NCI-H526 treated with DMSO at 0.1 percent for 48 hours (cell line): Measurements from ENCODE around the gene GNAZ.
"Not testable (repeated sequence)": the region's sequence is repeated elsewhere in the genome, so short reads cannot be mapped to it uniquely, and the experiment has no call there.

Experiments
- DNase-seq: peaks from one replicate; lab custom pipeline; 2025; lab: John Stamatoyannopoulos, UW

Gene GNAZ

GRCh38 chr22:23070418-23071229 lies at the start of gene GNAZ:
GNAZ (plus strand) TSS chr22:23070519; CDS start chr22:23095696, 25,177 bp downstream.
- DNase-seq = no peak

DNA sequence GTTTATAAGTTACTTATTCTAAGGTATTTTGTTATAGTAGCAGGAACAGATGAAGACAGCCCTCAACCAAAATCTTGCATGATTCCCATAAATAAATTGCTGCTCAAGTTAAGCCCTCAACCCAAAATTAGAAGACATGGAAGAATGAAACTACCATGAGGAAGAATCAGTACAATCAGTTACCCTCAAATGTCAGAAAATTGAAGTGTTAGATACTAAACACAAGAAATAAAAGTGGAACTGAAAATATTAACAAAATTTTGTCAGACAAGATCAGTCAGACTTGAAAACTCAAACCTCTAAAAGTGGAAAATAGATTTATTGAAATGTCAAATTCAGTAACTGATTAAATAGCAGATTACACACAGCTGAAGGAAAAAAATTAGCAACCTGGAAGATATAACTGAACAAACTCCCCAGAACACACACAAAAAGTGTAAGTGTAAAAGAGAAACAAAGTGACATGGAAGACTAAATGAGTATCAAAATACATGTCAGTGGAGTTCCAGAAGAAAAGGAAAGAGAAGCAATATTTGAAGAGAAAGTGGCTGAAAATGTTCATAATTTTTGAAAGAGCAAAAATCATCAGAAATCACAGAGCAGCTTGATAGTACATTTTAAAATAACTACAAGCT lies 49.5 kb upstream of the GNAZ start:
- DNase-seq = no peak

GRCh38 chr22:23021660-23022353 lies 48.5 kb upstream of the GNAZ start:
- DNase-seq = not testable (repeated sequence)

GRCh38 chr22:23023294-23023693 lies 47.0 kb upstream of the GNAZ start:
- no peak for DNase-seq

GRCh38 chr22:23026777-23027176 lies 43.5 kb upstream of the GNAZ start:
- no peak for DNase-seq

GRCh38 chr22:23027849-23028248 lies 42.5 kb upstream of the GNAZ start:
- DNase-seq = not testable (repeated sequence)

GRCh38 chr22:23029521-23030228 lies 40.6 kb upstream of the GNAZ start:
- no peak for DNase-seq

DNA sequence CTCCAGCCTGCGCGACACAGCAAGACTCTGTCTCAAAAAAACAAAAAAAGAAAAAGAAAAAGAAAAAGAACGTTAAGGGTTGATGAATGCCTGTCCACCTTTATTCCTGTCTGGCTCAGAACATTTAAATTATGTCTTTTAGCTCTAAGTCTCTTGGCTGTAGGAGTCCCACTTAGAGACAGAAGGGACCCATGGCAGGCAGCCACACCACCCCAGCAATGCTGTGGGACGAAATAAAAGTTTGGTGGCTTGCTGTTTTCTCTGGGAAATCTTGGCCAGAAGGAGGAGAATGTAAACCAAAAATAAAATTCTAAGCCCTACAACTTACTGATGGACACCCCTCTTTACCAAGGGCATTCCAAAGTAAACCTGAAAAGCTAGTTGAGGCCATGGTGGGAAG lies 38.9 kb upstream of the GNAZ start:
- no peak for DNase-seq

DNA sequence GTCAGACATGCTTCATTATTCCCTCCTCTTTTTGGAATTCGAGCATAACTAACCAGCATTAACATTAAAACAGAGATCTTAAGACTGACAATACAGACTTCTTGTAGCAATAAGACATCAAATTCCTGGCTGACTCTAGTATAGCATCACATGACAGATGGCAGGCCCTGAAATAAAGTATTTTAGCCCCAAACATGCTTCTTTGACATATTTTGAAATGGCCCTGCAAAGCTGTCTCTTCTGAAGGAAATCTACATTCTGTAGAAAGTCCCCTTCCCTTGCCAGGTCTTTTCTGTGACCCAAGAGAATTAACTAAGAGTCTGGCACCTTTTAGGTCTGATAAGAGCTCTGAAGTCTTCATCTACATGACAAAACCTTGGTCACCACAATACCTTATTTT lies 38.5 kb upstream of the GNAZ start:
- no peak for DNase-seq

DNA sequence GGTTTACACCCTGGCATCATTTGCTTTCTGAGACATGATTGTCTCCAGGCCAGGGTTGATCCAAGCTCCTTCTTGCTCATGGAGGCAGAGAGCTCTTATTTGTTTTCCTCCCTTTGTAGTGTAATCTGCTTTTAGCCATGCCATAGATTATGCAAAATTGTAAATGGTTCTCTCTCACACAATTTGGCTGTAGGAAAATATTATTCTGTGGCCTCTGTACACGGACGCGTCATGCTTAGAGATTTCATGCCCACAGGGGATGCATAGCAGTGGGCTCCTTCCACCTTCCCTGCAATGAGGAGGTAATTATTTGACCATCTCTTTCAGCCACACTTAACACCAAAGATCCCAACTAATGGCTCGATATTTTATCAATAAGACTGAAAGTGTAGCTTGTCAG lies 37.7 kb upstream of the GNAZ start:
- peak; percentile 41 for DNase-seq

DNA sequence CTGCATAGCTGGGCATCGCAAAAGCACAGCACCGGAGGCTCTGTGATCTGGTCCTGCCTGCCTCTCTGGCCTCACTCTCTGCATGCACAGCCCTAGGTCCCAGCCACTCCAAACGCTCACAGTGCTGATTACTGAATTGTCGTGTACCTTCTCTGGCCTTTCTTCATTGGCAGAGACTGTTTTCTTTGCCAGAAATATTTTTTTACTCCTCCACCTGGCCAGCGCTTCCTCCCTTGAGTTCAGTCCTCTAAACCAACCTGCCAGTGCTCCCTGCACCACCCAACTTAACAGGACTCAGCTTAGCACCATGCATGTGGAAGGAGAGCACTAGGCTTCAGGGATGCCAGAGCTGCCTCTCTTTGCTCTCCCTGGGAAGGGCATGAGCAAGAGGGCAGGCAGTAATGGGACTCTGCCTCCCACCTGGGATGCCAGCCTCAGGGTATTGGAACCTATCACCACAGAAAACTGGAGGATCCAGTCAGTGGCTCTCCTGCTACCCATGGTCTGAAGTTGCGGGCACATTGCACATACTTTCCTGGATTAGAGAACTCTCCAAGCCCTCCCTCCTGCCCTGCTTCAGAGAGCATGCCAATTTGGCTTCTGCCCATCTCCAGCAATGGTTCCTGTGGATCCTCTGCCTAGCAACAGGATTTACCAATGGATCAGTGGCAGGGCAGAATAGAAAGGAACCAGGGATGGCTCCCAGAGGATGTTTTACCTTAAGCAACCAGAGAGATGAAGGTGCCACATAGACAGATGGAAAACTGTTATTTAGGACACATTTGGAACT lies 37.0 kb upstream of the GNAZ start:
- DNase-seq = no peak

GRCh38 chr22:23034621-23035556 lies 35.4 kb upstream of the GNAZ start:
- peak; percentile 31 for DNase-seq

DNA sequence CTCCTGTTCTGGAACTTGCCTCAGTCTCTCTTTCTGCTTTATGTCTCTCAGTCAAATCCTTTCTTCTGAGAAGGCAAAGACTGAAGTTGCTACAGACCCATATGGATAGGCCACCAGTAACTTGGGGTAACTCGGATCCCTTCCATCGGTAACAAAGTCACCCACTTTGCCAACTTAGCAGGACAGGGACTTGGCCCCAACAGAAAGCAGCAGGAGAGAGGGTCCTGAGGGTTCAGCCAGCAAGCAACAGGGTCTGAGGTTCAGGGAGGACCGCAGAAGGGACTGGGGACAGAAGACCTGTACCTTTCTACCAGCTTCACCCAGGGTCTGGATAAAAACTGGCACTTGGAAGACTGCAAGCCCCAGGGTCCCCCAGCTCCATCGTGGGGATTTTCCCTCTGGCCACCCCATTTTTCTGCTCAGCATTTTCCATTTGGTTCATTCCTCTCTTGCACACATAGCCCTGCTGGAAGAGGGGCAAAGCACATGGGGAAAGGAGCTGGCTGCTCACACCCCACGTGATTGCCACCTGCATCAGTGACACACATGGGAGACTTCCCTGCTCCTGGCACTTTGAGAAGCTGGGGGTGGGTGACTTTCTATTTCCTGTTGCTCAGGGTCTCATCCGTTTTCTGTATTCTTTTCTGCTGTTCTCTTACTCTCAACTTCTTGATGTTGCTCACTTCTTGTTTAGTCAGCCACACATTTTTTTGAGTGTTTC lies 34.6 kb upstream of the GNAZ start:
- DNase-seq = no peak

DNA sequence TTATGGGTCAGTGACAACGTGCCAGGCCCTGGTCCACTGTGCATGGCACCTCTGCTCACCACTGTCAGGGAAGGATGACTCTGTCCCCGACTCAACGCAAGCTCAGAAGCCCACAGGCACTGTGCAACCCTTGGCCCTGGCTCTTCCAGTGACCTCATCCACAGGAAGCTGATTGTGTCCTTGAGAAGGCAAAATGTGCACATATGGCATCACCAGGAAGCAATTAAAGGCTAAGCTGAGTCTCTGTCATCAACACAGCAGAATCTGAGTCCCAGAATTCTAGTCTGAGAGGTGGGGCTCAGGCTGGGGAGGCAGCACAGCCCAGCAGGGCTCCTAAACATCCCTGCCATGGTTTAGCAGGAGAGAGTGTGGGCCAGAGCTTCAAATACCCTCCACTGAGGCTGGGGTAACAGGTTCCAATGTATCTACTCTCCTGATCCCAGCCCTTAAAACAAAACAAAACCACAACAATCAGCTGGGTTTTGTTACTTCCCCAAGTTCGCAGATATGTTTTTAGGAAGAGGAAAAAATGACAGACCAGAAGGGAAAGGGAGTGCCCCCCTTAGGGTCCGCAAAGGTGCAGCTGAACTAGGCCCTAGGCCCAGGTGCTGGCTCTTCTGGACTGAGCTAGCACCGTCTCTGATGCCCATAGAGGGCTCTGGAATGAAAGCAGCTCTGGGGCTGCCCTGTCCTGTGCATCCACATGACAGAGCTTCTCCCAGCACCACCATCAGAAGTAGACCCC lies 33.5 kb upstream of the GNAZ start:
- no peak for DNase-seq

- no peak for DNase-seq
Measured at GRCh38 chr22:23037429-23038333, 32.6 kb upstream of the GNAZ start.

GRCh38 chr22:23038334-23038642 lies 32.0 kb upstream of the GNAZ start:
- no peak for DNase-seq

GRCh38 chr22:23038902-23039301 lies 31.4 kb upstream of the GNAZ start:
- no peak for DNase-seq

DNA sequence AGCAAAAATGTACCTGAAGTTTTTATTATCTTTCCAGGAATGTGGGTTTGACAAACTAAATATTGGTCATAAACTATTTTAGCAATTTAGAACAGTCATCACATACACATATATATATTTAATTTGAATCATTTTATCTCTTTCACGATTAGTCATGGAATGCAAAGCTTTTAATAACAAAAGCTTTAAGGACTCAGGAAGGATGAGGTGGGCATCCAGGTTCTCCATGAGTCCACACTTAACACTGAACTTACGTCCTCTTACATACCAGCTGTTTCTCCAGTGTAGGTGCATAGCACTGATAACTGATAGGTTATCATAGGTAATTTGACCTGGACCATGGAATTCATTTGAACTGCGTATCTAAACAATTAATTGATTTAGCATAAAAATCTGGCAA lies 28.1 kb upstream of the GNAZ start:
- DNase-seq = no peak
